KG1 (cell line): ENCODE data around the gene PLEKHM1.

Experiments used
- DNase-seq: peaks from one replicate; lab custom pipeline; 2025; lab: John Stamatoyannopoulos, UW

Gene PLEKHM1

GRCh38 chr17:45398800-45399199 is 91.7 kb downstream of the PLEKHM1 start:
- DNase-seq = no peak

GRCh38 chr17:45397796-45398195 is 92.7 kb downstream of the PLEKHM1 start:
- no peak for DNase-seq

GRCh38 chr17:45396496-45397205 is 93.9 kb downstream of the PLEKHM1 start:
- no peak for DNase-seq

- DNase-seq = no peak
These were observed 94.7 kb downstream of the PLEKHM1 start for GRCh38 chr17:45395569-45396415.

- DNase-seq = no peak
These were observed 95.5 kb downstream of the PLEKHM1 start for GRCh38 chr17:45394913-45395568.

- no peak for DNase-seq
These were observed 96.0 kb downstream of the PLEKHM1 start for GRCh38 chr17:45394564-45394912.

- DNase-seq = no peak
These were observed 96.4 kb downstream of the PLEKHM1 start for GRCh38 chr17:45394091-45394490.

GRCh38 chr17:45393411-45393810 is 97.1 kb downstream of the PLEKHM1 start:
- no peak for DNase-seq

GRCh38 chr17:45391918-45392317 is 98.6 kb downstream of the PLEKHM1 start:
- DNase-seq = no peak

GRCh38 chr17:45391291-45391690 is 99.2 kb downstream of the PLEKHM1 start:
- DNase-seq = no peak

- no peak for DNase-seq
These were observed 101.2 kb downstream of the PLEKHM1 start for GRCh38 chr17:45389354-45389753.

- DNase-seq = no peak
These were observed 101.8 kb downstream of the PLEKHM1 start for GRCh38 chr17:45388604-45389325.

GRCh38 chr17:45387739-45388138 is 102.8 kb downstream of the PLEKHM1 start:
- no peak for DNase-seq

- no peak for DNase-seq
These were observed 104.3 kb downstream of the PLEKHM1 start for GRCh38 chr17:45386178-45386577.
